Regular cardiac myocyte (primary cell): ENCODE results near the gene SLC24A3. TPM values are rescaled to one million over a fixed set of nuclear protein-coding genes. Genes with fewer than 3 reads are reported as not detected.

Experiments used
- total RNA-seq: library from RNA; depleted of rRNA; stranded (reverse); fragments of >200 nt; gene quantifications from 2 replicates; pipeline ENCODE4 v1.2.3, GENCODE V29; 2014

The SLC24A3 gene
- 0.77 and 1.4 TPM in 2 replicates for total RNA-seq

GRCh38 chr20:19212469-19212815 is at the start of gene SLC24A3:
Gene SLC24A3, plus strand, starts transcription at chr20:19212642.

DNA sequence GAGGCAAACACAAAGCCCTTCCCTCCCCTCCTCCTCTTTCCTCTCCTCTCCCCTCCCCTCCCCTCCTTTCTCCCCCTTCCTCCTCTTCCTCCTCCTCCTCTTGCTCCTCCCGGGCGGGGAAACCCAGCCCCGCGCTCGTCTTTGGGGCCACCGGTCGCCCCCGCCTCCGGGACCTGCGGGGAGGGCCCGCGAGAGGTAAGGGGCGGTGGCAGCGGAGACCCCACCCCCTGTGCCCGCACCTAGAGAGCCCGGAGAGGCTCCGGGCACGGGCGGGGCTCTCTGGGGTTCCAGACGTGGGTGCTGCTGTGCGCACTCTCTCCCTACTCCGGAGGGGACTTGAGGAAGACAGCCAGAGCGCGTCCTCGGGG is 545.7 kb downstream of the SLC24A3 start, which contains the start of gene RIN2:
Gene RIN2 (plus strand): TSS at position 126 of the 368 bp plus-strand sequence. CDS start 131,344 bp downstream, outside the sequence.

